GM23338 (cell line): ENCODE data around the gene GRK7. TPM values are rescaled to one million over a fixed set of nuclear protein-coding genes. Genes with fewer than 3 reads are reported as not detected.
A peak's percentile ranks its signal among the peaks of the same experiment; 100 is the strongest.

Experiments
- ATAC-seq: fragments of 200-7000 bp; cut with Tn5 transposase; 3 replicates; pipeline ENCODE4 v1.9.1; 2020
- DNase-seq: peaks from one replicate; pipeline ENCODE4 v3.0.0-alpha.2; 2015; ENCODE audit warnings: low spot score
- H2AFZ ChIP-seq: fragments of 200-600 bp; sonication (generic); 2 replicates; pipeline ENCODE4 v1.8.0; 2016; ENCODE audit warnings: antibody characterized with exemption, mild to moderate bottlenecking, moderate library complexity
- H3F3A ChIP-seq: fragments of 200-600 bp; sonication (generic); replicated peaks from 2 replicates; pipeline ENCODE4 v1.8.0; 2017; ENCODE audit warnings: antibody characterized with exemption, mixed run types, low read depth
- H3K27ac ChIP-seq: fragments of 200-600 bp; sonication (generic); 2 replicates; pipeline ENCODE4 v1.6.1; 2016; ENCODE audit warnings: low read depth
- H3K27me3 ChIP-seq: fragments of 200-600 bp; sonication (generic); 2 replicates; pipeline ENCODE4 v1.8.0; 2016; ENCODE audit warnings: mild to moderate bottlenecking, mixed run types, moderate library complexity; ENCODE audit not compliant: insufficient read depth
- H3K36me3 ChIP-seq: fragments of 200-600 bp; sonication (generic); 2 replicates; pipeline ENCODE4 v1.8.0; 2016; ENCODE audit warnings: mild to moderate bottlenecking; ENCODE audit not compliant: insufficient read depth
- H3K4me1 ChIP-seq: fragments of 200-600 bp; sonication (generic); 2 replicates; pipeline ENCODE4 v1.8.0; 2016; ENCODE audit warnings: mild to moderate bottlenecking, moderate library complexity; ENCODE audit not compliant: insufficient read depth
- H3K4me2 ChIP-seq: fragments of 200-600 bp; sonication (generic); 2 replicates; pipeline ENCODE4 v1.7.1; 2017; ENCODE audit warnings: mixed run types
- H3K4me3 ChIP-seq: fragments of 200-600 bp; sonication (generic); 2 replicates; pipeline ENCODE4 v1.6.1; 2016; ENCODE audit warnings: mixed run types
- H3K79me2 ChIP-seq: fragments of 200-600 bp; sonication (generic); replicated peaks from 2 replicates; pipeline ENCODE4 v1.8.0; 2017; ENCODE audit warnings: mild to moderate bottlenecking; ENCODE audit not compliant: insufficient read depth
- H3K9me2 ChIP-seq: fragments of 200-600 bp; sonication (generic); 2 replicates; pipeline ENCODE4 v1.8.0; 2017; ENCODE audit not compliant: insufficient read depth
- H4K20me1 ChIP-seq: fragments of 200-600 bp; sonication (generic); replicated peaks from 2 replicates; pipeline ENCODE4 v1.8.0; 2017; ENCODE audit warnings: mild to moderate bottlenecking; ENCODE audit not compliant: insufficient read depth
- H3K27ac Mint-ChIP-seq: 2 replicates; pipeline ENCODE4 v1.8.0; 2020; ENCODE audit warnings: inconsistent platforms, mild to moderate bottlenecking, moderate library complexity, mixed read lengths
- H3K27me3 Mint-ChIP-seq: 3 replicates; pipeline ENCODE4 v1.8.0; 2022; ENCODE audit warnings: low read depth, mild to moderate bottlenecking, moderate library complexity, mixed read lengths, inconsistent platforms; ENCODE audit not compliant: insufficient read depth, poor library complexity
- H3K36me3 Mint-ChIP-seq: 3 replicates; pipeline ENCODE4 v1.8.0; 2021; ENCODE audit warnings: low read depth, mild to moderate bottlenecking, inconsistent platforms, moderate library complexity, mixed read lengths
- H3K4me1 Mint-ChIP-seq: 3 replicates; pipeline ENCODE4 v1.8.0; 2020; ENCODE audit warnings: mild to moderate bottlenecking, inconsistent platforms, mixed read lengths
- H3K4me3 Mint-ChIP-seq: 3 replicates; pipeline ENCODE4 v1.8.0; 2021; ENCODE audit warnings: moderate library complexity, mild to moderate bottlenecking, inconsistent platforms, mixed read lengths
- H3K9me3 Mint-ChIP-seq: 3 replicates; pipeline ENCODE4 v1.8.0; 2020; ENCODE audit warnings: moderate library complexity, mild to moderate bottlenecking, inconsistent platforms, mixed read lengths
- CREB1 ChIP-seq: fragments of 250-450 bp; sonication (Bioruptor Pico); IDR thresholded peaks from 2 replicates; pipeline ENCODE4 v1.5.0; 2020; ENCODE audit warnings: low read depth, mild to moderate bottlenecking, moderate library complexity
- CTCF ChIP-seq, 2 experiments: fragments of 200-600 bp in 1 of 2; sonication (generic) in 1 of 2; conservative IDR thresholded peaks; 2 replicates each; pipeline versions ENCODE4 v1.5.1 to v1.6.1; 2016 to 2017; ENCODE audit warnings: antibody characterized with exemption in 2 of 2, low read depth in 2 of 2, mild to moderate bottlenecking in 2 of 2, moderate library complexity in 1 of 2
- EZH2phosphoT487 ChIP-seq: fragments of 200-600 bp; sonication (generic); IDR thresholded peaks from one replicate; pipeline ENCODE4 v1.8.1; 2018; ENCODE audit warnings: antibody characterized with exemption; ENCODE audit not compliant: unreplicated experiment
- JUNB ChIP-seq: IDR thresholded peaks from one replicate; pipeline ENCODE4 v1.6.1; 2016; ENCODE audit warnings: antibody characterized with exemption; ENCODE audit not compliant: unreplicated experiment
- NANOG ChIP-seq: IDR thresholded peaks from 2 replicates; pipeline ENCODE4 v1.6.1; 2016; ENCODE audit warnings: antibody characterized with exemption, borderline replicate concordance
- POLR2AphosphoS5 ChIP-seq: IDR thresholded peaks from 2 replicates; pipeline ENCODE4 v1.6.1; 2016; ENCODE audit warnings: antibody characterized with exemption, low read depth
- STAT1 ChIP-seq: IDR thresholded peaks from one replicate; pipeline ENCODE4 v1.6.1; 2016; ENCODE audit warnings: antibody characterized with exemption; ENCODE audit not compliant: unreplicated experiment
- ZNF114 ChIP-seq: fragments of 250-450 bp; sonication (Bioruptor Pico); IDR thresholded peaks from 2 replicates; pipeline ENCODE4 v1.5.0; 2020; ENCODE audit warnings: mild to moderate bottlenecking, moderate library complexity
- ZNF331 ChIP-seq: fragments of 250-450 bp; sonication (Bioruptor Pico); IDR thresholded peaks from 2 replicates; pipeline ENCODE4 v1.5.0; 2020; ENCODE audit warnings: low read depth, mild to moderate bottlenecking, moderate library complexity
- polyA plus RNA-seq: library from polyadenylated mRNA; unstranded; fragments of >200 nt; fragmentation: Nextera tagmentation; extraction: Ambion mirVana; gene quantifications from 2 replicates; pipeline ENCODE4 v1.2.1, GENCODE V29; 2016
- total RNA-seq: library from RNA; depleted of rRNA; stranded (reverse); fragments of >200 nt; shearing (Covaris generic); gene quantifications from 2 replicates; pipeline ENCODE4 v1.2.3, GENCODE V29; 2014
- TF ChIP-seq, protein P1 (sequence below): fragments of 250-450 bp; sonication (Bioruptor Pico); IDR thresholded peaks from 2 replicates; pipeline ENCODE4 v1.5.0; 2020; ENCODE audit warnings: mild to moderate bottlenecking, moderate library complexity

Gene GRK7
- total and polyA plus RNA-seq, 2 experiments from 2014 or later, result not detected

- DNase-seq, result peak; percentile 24
- Histone ChIP-seq H3F3A (no peaks in the 10 kb centered on the region; the same call in 1 of the 2 replicates), H3K79me2 (no peaks in the 10 kb centered on the region), H2AFZ (no peak overlapping the region), H3K36me3 (no peaks in the 10 kb centered on the region), H3K9me2 (no peaks in the 10 kb centered on the region), H3K4me3 (no peak overlapping the region), H3K4me1 (peaks cover 4% of the 10 kb centered on the region; the same call in 1 of the 2 replicates), H4K20me1 (peaks cover 13% of the 10 kb centered on the region; the same call in 1 of the 2 replicates), H3K27ac (no peak overlapping the region), H3K4me2 (no peak overlapping the region), H3K27me3 (no peaks in the 10 kb centered on the region)
- peak; percentile 69 for ATAC-seq
- Mint-ChIP-seq H3K4me3 (no peak overlapping the region), H3K9me3 (no peaks in the 10 kb centered on the region; the same call in 2 of the 3 replicates), H3K27ac (no peak overlapping the region), H3K27me3 (no peaks in the 10 kb centered on the region), H3K4me1 (no peaks in the 10 kb centered on the region), H3K36me3 (no peaks in the 10 kb centered on the region; the same call in 2 of the 3 replicates)
- TF ChIP-seq EZH2phosphoT487, result no peak
- no peak for TF ChIP-seq CREB1 (CRISPR knock-in tag)
- TF ChIP-seq, protein P1, sequence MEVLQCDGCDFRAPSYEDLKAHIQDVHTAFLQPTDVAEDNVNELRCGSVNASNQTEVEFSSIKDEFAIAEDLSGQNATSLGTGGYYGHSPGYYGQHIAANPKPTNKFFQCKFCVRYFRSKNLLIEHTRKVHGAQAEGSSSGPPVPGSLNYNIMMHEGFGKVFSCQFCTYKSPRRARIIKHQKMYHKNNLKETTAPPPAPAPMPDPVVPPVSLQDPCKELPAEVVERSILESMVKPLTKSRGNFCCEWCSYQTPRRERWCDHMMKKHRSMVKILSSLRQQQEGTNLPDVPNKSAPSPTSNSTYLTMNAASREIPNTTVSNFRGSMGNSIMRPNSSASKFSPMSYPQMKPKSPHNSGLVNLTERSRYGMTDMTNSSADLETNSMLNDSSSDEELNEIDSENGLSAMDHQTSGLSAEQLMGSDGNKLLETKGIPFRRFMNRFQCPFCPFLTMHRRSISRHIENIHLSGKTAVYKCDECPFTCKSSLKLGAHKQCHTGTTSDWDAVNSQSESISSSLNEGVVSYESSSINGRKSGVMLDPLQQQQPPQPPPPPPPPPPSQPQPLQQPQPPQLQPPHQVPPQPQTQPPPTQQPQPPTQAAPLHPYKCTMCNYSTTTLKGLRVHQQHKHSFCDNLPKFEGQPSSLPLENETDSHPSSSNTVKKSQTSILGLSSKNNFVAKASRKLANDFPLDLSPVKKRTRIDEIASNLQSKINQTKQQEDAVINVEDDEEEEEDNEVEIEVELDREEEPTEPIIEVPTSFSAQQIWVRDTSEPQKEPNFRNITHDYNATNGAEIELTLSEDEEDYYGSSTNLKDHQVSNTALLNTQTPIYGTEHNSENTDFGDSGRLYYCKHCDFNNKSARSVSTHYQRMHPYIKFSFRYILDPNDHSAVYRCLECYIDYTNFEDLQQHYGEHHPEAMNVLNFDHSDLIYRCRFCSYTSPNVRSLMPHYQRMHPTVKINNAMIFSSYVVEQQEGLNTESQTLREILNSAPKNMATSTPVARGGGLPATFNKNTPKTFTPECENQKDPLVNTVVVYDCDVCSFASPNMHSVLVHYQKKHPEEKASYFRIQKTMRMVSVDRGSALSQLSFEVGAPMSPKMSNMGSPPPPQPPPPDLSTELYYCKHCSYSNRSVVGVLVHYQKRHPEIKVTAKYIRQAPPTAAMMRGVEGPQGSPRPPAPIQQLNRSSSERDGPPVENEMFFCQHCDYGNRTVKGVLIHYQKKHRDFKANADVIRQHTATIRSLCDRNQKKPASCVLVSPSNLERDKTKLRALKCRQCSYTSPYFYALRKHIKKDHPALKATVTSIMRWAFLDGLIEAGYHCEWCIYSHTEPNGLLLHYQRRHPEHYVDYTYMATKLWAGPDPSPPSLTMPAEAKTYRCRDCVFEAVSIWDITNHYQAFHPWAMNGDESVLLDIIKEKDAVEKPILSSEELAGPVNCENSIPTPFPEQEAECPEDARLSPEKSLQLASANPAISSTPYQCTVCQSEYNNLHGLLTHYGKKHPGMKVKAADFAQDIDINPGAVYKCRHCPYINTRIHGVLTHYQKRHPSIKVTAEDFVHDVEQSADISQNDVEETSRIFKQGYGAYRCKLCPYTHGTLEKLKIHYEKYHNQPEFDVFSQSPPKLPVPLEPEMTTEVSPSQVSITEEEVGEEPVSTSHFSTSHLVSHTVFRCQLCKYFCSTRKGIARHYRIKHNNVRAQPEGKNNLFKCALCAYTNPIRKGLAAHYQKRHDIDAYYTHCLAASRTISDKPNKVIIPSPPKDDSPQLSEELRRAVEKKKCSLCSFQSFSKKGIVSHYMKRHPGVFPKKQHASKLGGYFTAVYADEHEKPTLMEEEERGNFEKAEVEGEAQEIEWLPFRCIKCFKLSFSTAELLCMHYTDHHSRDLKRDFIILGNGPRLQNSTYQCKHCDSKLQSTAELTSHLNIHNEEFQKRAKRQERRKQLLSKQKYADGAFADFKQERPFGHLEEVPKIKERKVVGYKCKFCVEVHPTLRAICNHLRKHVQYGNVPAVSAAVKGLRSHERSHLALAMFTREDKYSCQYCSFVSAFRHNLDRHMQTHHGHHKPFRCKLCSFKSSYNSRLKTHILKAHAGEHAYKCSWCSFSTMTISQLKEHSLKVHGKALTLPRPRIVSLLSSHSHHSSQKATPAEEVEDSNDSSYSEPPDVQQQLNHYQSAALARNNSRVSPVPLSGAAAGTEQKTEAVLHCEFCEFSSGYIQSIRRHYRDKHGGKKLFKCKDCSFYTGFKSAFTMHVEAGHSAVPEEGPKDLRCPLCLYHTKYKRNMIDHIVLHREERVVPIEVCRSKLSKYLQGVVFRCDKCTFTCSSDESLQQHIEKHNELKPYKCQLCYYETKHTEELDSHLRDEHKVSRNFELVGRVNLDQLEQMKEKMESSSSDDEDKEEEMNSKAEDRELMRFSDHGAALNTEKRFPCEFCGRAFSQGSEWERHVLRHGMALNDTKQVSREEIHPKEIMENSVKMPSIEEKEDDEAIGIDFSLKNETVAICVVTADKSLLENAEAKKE, result no peak
- no peak for TF ChIP-seq ZNF331
- TF ChIP-seq POLR2AphosphoS5, result no peak
- TF ChIP-seq JUNB, result no peak
- no peak for TF ChIP-seq NANOG
- no peak for TF ChIP-seq STAT1
- TF ChIP-seq ZNF114 (CRISPR knock-in tag), result no peak
- TF ChIP-seq CTCF (conservative IDR thresholded peaks at IDR 0.05; ENCODE audit: low read depth in 2 of 2), result no peak
Measured at GRCh38 chr3:141753399-141753798, 9.8 kb upstream of the GRK7 start.
